K562 (cell line): Measurements from ENCODE around the gene ERO1B. TPM values are rescaled to one million over a fixed set of nuclear protein-coding genes. Genes with fewer than 3 reads are reported as not detected.

ENCODE experiments used
- CBFA2T2 ChIP-seq: fragments of 450-650 bp; conservative IDR thresholded peaks from 2 replicates; pipeline ENCODE4 v1.6.1; 2017; ENCODE audit warnings: mild to moderate bottlenecking
- CC2D1A ChIP-seq: fragments of 450-650 bp; IDR thresholded peaks from 2 replicates; pipeline ENCODE4 v1.6.1; 2017; ENCODE audit warnings: mild to moderate bottlenecking
- CXXC5 ChIP-seq: fragments of 250-450 bp; sonication (Bioruptor Pico); IDR thresholded peaks from 2 replicates; pipeline ENCODE4 v1.8.0; 2022; ENCODE audit warnings: inconsistent platforms, mild to moderate bottlenecking, moderate library complexity
- E2F5 ChIP-seq: sonication (generic); formaldehyde crosslinking; IDR thresholded peaks from 2 replicates; pipeline ENCODE4 v1.8.0; 2022; ENCODE audit warnings: mild to moderate bottlenecking, missing genetic modification reagents
- HDAC6 ChIP-seq: IDR thresholded peaks from 2 replicates; pipeline ENCODE4 v1.6.1; 2012; ENCODE audit warnings: low read depth, mild to moderate bottlenecking, control low read depth, inconsistent platforms, low read length, moderate library complexity
- MGA ChIP-seq: fragments of 450-650 bp; IDR thresholded peaks from 2 replicates; pipeline ENCODE4 v1.6.1; 2016; ENCODE audit warnings: mild to moderate bottlenecking, moderate library complexity
- NONO ChIP-seq, 2 experiments: fragments of 200-400 bp in 1 of 2; fragments of 450-650 bp in 1 of 2; formaldehyde crosslinking in 1 of 2; IDR thresholded peaks; 2 replicates each; pipeline ENCODE4 v1.6.1; 2017; ENCODE audit warnings: low read depth in 2 of 2, mild to moderate bottlenecking in 2 of 2, moderate library complexity in 2 of 2, low read length in 1 of 2
- POLR2A ChIP-seq: fragments of 450-650 bp; conservative IDR thresholded peaks from 2 replicates; pipeline ENCODE4 v1.6.1; 2016
- SMARCE1 ChIP-seq: fragments of 450-650 bp; IDR thresholded peaks from 2 replicates; pipeline ENCODE4 v1.7.1; 2016; ENCODE audit warnings: mild to moderate bottlenecking
- TAF9B ChIP-seq: fragments of 450-650 bp; IDR thresholded peaks from 2 replicates; pipeline ENCODE4 v1.6.1; 2018; ENCODE audit warnings: mild to moderate bottlenecking; ENCODE audit not compliant: partially characterized antibody
- TCF7L2 ChIP-seq: fragments of 150-350 bp; IDR thresholded peaks from 2 replicates; pipeline ENCODE4 v1.6.1; 2016; ENCODE audit warnings: low read depth, mild to moderate bottlenecking, low read length, moderate library complexity
- TRIM28 ChIP-seq: fragments of 450-650 bp; IDR thresholded peaks from 2 replicates; pipeline ENCODE4 v1.6.1; 2017
- ZBTB12 ChIP-seq: fragments of 250-450 bp; sonication (Bioruptor Pico); IDR thresholded peaks from 2 replicates; pipeline ENCODE4 v1.4.0; 2020
- ZNF282 ChIP-seq: sonication (generic); formaldehyde crosslinking; IDR thresholded peaks from 2 replicates; pipeline ENCODE4 v1.8.1; 2023; ENCODE audit warnings: missing genetic modification reagents
- ZNF347 ChIP-seq: fragments of 450-650 bp; formaldehyde crosslinking; IDR thresholded peaks from 2 replicates; pipeline ENCODE4 v1.4.0; 2020; ENCODE audit warnings: low read depth, mild to moderate bottlenecking, moderate library complexity
- polyA plus RNA-seq, 8 experiments: library from polyadenylated mRNA; depleted of rRNA in 4 of 8; stranded (reverse) in 5 of 8; unstranded in 3 of 8; fragments of >200 nt; fragmentation: Nextera tagmentation in 2 of 8; fragmentation: Illumina TruSeq in 1 of 8; extraction: Ambion mirVana in 2 of 8; extraction: Trizol in 1 of 8; gene quantifications; 2 replicates each; pipeline versions ENCODE4 v1.2.1 to v1.2.3, GENCODE V29; 2011 to 2014; ENCODE audit warnings: inconsistent platforms in 1 of 8, missing spikeins in 1 of 8
- total RNA-seq, 7 experiments: library from RNA; depleted of rRNA in 6 of 7; stranded (reverse); fragments of >200 nt in 6 of 7; fragmentation: Illumina TruSeq in 2 of 7; extraction: Trizol in 2 of 7; gene quantifications; 2 replicates each; pipeline versions ENCODE4 v1.2.1 to v1.2.3, GENCODE V29; 2011 to 2021; ENCODE audit warnings: low replicate concordance in 1 of 7

The ERO1B gene
- total and polyA plus RNA-seq, 9 of the 15 experiments (the other 6 are each of a cell fraction or from before 2014, with no cell fraction given): 0.59 to 6.4 (median 4.2) TPM

- TF ChIP-seq E2F5 (CRISPR knock-in tag) (no peak), CXXC5 (CRISPR knock-in tag) (0 out of 2 replicates have a peak, but pooled peaks have one; percentile 12), TRIM28 (peak; percentile 69; the same call in 1 of the 2 replicates), SMARCE1 (peak; percentile 33; the same call in 1 of the 2 replicates), ZNF282 (no peak), POLR2A (peak; percentile 90), CC2D1A (no peak), TAF9B (peak; percentile 47), MGA (peak; percentile 55), HDAC6 (no peak), CBFA2T2 (no peak), NONO (IDR thresholded peaks at IDR 0.05; ENCODE audit: low read depth in 2 of 2, low read length in 1 of 2) (peak; percentile 31 to 35; a peak in 1 of 4 replicates), TCF7L2 (peak; percentile 49; the same call in 1 of the 2 replicates), ZBTB12 (CRISPR knock-in tag) (0 out of 2 replicates have a peak, but pooled peaks have one; percentile 32), ZNF347 (no peak)
Measured at GRCh38 chr1:236287757-236288619, 6.2 kb upstream of the ERO1B start (continued).
